ENCODE data around the gene LYVE1. TPM values are rescaled to one million over a fixed set of nuclear protein-coding genes. Genes with fewer than 3 reads are reported as not detected.
A peak's percentile ranks its signal among the peaks of the same experiment; 100 is the strongest.

Gene LYVE1
- total RNA-seq, 1 donor from 2014 or later, result 108 TPM

GRCh38 chr11:10575346-10576034 is 7.0 kb upstream of the LYVE1 start:
- DNase-seq, result no peak
- ATAC-seq, result no peak
- intact Hi-C loops (cut with DNase I), result no loop called here
- H3K4me3 ChIP-seq, result no peak overlapping the region
- no peak overlapping the region for H3K27ac ChIP-seq
- TF ChIP-seq, protein P1, sequence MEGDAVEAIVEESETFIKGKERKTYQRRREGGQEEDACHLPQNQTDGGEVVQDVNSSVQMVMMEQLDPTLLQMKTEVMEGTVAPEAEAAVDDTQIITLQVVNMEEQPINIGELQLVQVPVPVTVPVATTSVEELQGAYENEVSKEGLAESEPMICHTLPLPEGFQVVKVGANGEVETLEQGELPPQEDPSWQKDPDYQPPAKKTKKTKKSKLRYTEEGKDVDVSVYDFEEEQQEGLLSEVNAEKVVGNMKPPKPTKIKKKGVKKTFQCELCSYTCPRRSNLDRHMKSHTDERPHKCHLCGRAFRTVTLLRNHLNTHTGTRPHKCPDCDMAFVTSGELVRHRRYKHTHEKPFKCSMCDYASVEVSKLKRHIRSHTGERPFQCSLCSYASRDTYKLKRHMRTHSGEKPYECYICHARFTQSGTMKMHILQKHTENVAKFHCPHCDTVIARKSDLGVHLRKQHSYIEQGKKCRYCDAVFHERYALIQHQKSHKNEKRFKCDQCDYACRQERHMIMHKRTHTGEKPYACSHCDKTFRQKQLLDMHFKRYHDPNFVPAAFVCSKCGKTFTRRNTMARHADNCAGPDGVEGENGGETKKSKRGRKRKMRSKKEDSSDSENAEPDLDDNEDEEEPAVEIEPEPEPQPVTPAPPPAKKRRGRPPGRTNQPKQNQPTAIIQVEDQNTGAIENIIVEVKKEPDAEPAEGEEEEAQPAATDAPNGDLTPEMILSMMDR (IDR thresholded peaks at IDR 0.05), result no peak
- no peaks in the 10 kb centered on the region for H3K9me3 ChIP-seq
- H3K27me3 ChIP-seq, result no peaks in the 10 kb centered on the region
- H3K4me1 ChIP-seq, result peaks cover 11% of the 10 kb centered on the region
- no peaks in the 10 kb centered on the region for H3K36me3 ChIP-seq

- TF ChIP-seq, protein P1 (IDR thresholded peaks at IDR 0.05), result no peak
- no peak overlapping the region for H3K27ac ChIP-seq
- H3K9me3 ChIP-seq, result no peaks in the 10 kb centered on the region
- no peak for DNase-seq
- ATAC-seq, result no peak
- intact Hi-C loops (cut with DNase I), result no loop called here
- no peaks in the 10 kb centered on the region for H3K27me3 ChIP-seq
- no peaks in the 10 kb centered on the region for H3K4me1 ChIP-seq
- no peak overlapping the region for H3K4me3 ChIP-seq
- H3K36me3 ChIP-seq, result no peaks in the 10 kb centered on the region
Measured at GRCh38 chr11:10573556-10573955, 5.1 kb upstream of the LYVE1 start.

DNA sequence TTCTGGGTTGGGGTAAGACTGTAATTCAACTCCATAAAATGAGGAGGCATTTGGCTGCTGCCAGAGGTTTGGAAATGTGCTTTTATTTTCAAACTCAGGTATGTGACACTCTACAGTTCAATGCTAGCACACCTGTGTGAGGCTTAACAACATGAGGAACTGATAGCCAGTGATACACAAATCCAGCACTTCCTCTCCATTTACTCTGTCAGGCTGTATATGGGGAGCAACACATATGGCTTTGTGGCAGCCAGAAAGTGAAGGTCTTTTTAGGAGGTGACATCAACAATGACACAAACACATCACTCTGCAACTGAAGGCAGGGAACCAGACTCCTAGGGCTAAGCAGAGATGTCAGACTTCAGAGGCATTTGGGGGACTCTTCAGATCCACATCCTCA is 4.6 kb upstream of the LYVE1 start:
- H3K9me3 ChIP-seq, result no peaks in the 10 kb centered on the region
- H3K4me1 ChIP-seq, result no peaks in the 10 kb centered on the region
- ATAC-seq (no peak), DNase-seq (no peak)
- TF ChIP-seq, protein P1 (IDR thresholded peaks at IDR 0.05), result no peak
- intact Hi-C loops (cut with DNase I), result no loop called here
- no peaks in the 10 kb centered on the region for H3K36me3 ChIP-seq
- H3K27ac ChIP-seq, result no peak overlapping the region
- no peak overlapping the region for H3K4me3 ChIP-seq
- H3K27me3 ChIP-seq, result no peaks in the 10 kb centered on the region

DNA sequence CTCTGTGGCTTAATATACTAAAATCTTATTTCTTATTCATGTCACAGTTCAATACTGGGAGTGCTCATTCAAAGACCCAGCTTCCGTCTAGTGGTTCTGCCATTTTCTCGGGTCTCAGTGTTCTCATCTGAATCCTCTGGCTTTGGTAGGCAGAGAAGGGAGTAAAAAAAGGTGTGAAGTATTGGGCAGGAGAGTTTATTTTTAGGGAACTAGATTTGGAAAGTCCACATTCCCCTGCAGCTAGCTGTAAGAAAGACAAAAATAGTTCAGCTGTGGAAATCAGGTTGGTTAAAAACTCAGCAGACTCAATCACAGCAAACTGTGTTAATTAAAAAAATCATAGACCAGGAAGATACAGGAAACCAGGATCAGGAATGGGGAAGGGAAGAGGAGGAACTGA is 4.1 kb upstream of the LYVE1 start:
- TF ChIP-seq, protein P1 (IDR thresholded peaks at IDR 0.05), result no peak
- ATAC-seq (no peak), DNase-seq (no peak)
- Histone ChIP-seq H3K4me1 (no peaks in the 10 kb centered on the region), H3K27ac (no peak overlapping the region), H3K9me3 (no peaks in the 10 kb centered on the region), H3K4me3 (no peak overlapping the region), H3K27me3 (no peaks in the 10 kb centered on the region), H3K36me3 (no peaks in the 10 kb centered on the region)
- intact Hi-C loops (cut with DNase I), result no loop called here

GRCh38 chr11:10567446-10567845 is 1.0 kb downstream of the LYVE1 start:
- TF ChIP-seq, protein P1 (IDR thresholded peaks at IDR 0.05), result no peak
- intact Hi-C loops (cut with DNase I), result no loop called here
- no peaks in the 10 kb centered on the region for H3K9me3 ChIP-seq
- DNase-seq (no peak), ATAC-seq (no peak)
- peak overlapping the region; percentile 40 for H3K4me3 ChIP-seq
- no peaks in the 10 kb centered on the region for H3K36me3 ChIP-seq
- H3K27ac ChIP-seq, result peak overlapping the region; percentile 39
- no peaks in the 10 kb centered on the region for H3K4me1 ChIP-seq
- no peaks in the 10 kb centered on the region for H3K27me3 ChIP-seq
